ENCODE results near the gene PDE7B. TPM values are rescaled to one million over a fixed set of nuclear protein-coding genes. Genes with fewer than 3 reads are reported as not detected.
A peak's percentile ranks its signal among the peaks of the same experiment; 100 is the strongest.

Gene PDE7B
- polyA plus RNA-seq, 1 donor (not counting 4 experiments of a cell fraction or from before 2014, with no cell fraction given), result 0.01 TPM

DNA sequence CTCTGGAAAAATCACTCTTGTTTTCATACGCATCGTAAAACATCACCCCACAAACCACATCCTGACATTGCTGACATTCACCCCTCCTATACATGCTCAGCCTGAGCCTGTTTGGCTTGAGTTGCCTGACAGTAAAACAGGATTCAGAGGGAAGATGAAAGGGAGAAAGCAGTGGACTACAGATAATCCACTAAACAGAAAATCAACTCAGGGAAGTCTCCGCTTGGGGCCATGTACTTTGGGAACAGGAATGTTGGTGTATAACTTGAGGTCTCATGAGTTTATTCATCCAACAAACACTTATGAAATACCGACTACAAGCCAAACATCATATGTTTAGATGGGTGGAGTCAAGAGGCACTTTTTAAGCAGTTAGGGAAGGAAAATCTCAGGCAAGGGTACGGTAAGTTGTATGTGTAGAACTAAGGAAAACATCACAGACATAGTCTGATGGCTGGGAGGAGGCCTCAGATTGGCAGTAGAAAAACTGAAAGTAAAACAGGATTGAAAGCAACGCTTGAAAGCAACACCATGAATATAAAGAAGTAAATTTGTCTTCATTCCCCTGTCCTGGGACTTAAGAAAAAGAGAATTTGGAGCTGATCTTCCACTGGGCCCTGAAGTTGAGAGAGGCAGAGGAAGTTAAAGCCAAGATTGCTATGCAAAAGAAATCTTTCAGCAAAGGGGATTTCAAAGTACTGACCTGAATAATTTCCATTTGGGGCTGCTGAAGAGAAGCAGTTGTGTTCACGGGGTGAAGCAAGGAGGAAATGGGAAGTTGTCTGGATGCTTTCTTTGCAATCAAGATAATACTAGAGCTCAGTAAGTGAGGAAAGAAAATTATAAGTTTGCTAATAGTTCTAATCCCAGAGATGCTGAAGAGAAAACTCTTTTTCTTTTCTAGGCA is 28.8 kb downstream of the PDE7B start:
- peaks cover 7% of the 10 kb centered on the region for H3K4me1 ChIP-seq (ENCODE audit: control insufficient read depth, extremely low read depth, insufficient read depth, low read length)

DNA sequence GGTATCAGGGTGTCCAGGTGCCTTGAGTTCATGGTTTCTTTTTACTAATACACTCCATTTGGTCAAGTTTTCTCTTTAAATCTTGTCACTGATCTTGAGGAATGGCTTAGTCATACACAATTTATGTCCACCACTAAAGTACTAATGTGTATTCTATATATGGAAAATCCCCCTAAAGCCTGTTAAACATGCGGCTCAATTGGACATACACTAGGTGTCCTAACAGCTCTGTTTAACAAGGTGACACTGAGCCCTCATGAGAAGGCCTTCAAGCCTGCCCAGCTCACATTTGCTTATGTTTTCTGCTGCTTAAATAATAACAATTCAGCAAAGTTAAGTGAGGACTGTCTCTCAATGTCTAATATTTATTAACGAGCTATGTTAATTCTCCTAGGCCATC is 31.5 kb downstream of the PDE7B start:
- Histone ChIP-seq H4K20me1 (ENCODE audit: control insufficient read depth, extremely low read depth, insufficient read depth, low read length) (no peaks in the 10 kb centered on the region), H2AFZ (ENCODE audit: control insufficient read depth, low read length) (no peak overlapping the region), H3K27me3 (ENCODE audit: control insufficient read depth, extremely low read depth, insufficient read depth, low read length) (no peaks in the 10 kb centered on the region), H3K9me1 (ENCODE audit: control insufficient read depth, extremely low read depth, insufficient read depth, low read length) (no peaks in the 10 kb centered on the region), H3K4me3 (ENCODE audit: control insufficient read depth in 2 of 3, extremely low read depth in 1 of 3, insufficient read depth in 2 of 3, low read depth in 1 of 3, low read length in 3 of 3) (no peak overlapping the region), H3K9me3 (ENCODE audit: control insufficient read depth, low read depth, low read length) (no peaks in the 10 kb centered on the region), H3K4me1 (ENCODE audit: control insufficient read depth, extremely low read depth, insufficient read depth, low read length) (peaks cover 7% of the 10 kb centered on the region), H3K4me2 (ENCODE audit: control insufficient read depth, extremely low read depth, insufficient read depth, low read depth, low read length) (no peak overlapping the region), H3K79me2 (ENCODE audit: control insufficient read depth, insufficient read depth, low read length) (no peaks in the 10 kb centered on the region), H3K9ac (ENCODE audit: control insufficient read depth, extremely low read depth, insufficient read depth, low read length) (no peak overlapping the region), H3K27ac (ENCODE audit: control insufficient read depth, insufficient read depth, low read length) (no peak overlapping the region), H3K36me3 (ENCODE audit: control insufficient read depth in 2 of 2, extremely low read depth in 1 of 2, insufficient read depth in 2 of 2, low read length in 2 of 2) (no peaks in the 10 kb centered on the region)
- FAIRE-seq (no peak), DNase-seq (ENCODE audit: low read depth, low spot score) (no peak)
- dilution Hi-C loops (cut with MboI; ENCODE audit: extremely low pct_ligation_motif_present, low sequenced_read_pairs), result no loop called here
- TF ChIP-seq, protein P1, sequence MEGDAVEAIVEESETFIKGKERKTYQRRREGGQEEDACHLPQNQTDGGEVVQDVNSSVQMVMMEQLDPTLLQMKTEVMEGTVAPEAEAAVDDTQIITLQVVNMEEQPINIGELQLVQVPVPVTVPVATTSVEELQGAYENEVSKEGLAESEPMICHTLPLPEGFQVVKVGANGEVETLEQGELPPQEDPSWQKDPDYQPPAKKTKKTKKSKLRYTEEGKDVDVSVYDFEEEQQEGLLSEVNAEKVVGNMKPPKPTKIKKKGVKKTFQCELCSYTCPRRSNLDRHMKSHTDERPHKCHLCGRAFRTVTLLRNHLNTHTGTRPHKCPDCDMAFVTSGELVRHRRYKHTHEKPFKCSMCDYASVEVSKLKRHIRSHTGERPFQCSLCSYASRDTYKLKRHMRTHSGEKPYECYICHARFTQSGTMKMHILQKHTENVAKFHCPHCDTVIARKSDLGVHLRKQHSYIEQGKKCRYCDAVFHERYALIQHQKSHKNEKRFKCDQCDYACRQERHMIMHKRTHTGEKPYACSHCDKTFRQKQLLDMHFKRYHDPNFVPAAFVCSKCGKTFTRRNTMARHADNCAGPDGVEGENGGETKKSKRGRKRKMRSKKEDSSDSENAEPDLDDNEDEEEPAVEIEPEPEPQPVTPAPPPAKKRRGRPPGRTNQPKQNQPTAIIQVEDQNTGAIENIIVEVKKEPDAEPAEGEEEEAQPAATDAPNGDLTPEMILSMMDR (optimal IDR thresholded peaks at IDR 0.05 in 1 of 3, IDR thresholded peaks at IDR 0.05 in 1 of 3, conservative IDR thresholded peaks at IDR 0.05 in 1 of 3; ENCODE audit: extremely low read depth in 1 of 3, insufficient read depth in 2 of 3, low read length in 3 of 3), result no peak
- TF ChIP-seq EZH2 (IDR thresholded peaks at IDR 0.05; ENCODE audit: low read length), result no peak

More for the DNA sequence above, 28.8 kb downstream of the PDE7B start:
- no peak overlapping the region for H3K4me3 ChIP-seq (ENCODE audit: control insufficient read depth in 2 of 3, extremely low read depth in 1 of 3, insufficient read depth in 2 of 3, low read depth in 1 of 3, low read length in 3 of 3)
- no peak overlapping the region for H3K9ac ChIP-seq (ENCODE audit: control insufficient read depth, extremely low read depth, insufficient read depth, low read length)
- no peaks in the 10 kb centered on the region for H3K9me3 ChIP-seq (ENCODE audit: control insufficient read depth, low read depth, low read length)
- H3K79me2 ChIP-seq (ENCODE audit: control insufficient read depth, insufficient read depth, low read length), result no peaks in the 10 kb centered on the region
- no peak for DNase-seq (ENCODE audit: low read depth, low spot score)
- no peaks in the 10 kb centered on the region for H3K27me3 ChIP-seq (ENCODE audit: control insufficient read depth, extremely low read depth, insufficient read depth, low read length)
- dilution Hi-C loops (cut with MboI; ENCODE audit: extremely low pct_ligation_motif_present, low sequenced_read_pairs), result no loop called here
- no peaks in the 10 kb centered on the region for H3K36me3 ChIP-seq (ENCODE audit: control insufficient read depth in 2 of 2, extremely low read depth in 1 of 2, insufficient read depth in 2 of 2, low read length in 2 of 2)
- H4K20me1 ChIP-seq (ENCODE audit: control insufficient read depth, extremely low read depth, insufficient read depth, low read length), result no peaks in the 10 kb centered on the region
- no peaks in the 10 kb centered on the region for H3K9me1 ChIP-seq (ENCODE audit: control insufficient read depth, extremely low read depth, insufficient read depth, low read length)
- TF ChIP-seq, protein P1 (optimal IDR thresholded peaks at IDR 0.05 in 1 of 3, IDR thresholded peaks at IDR 0.05 in 1 of 3, conservative IDR thresholded peaks at IDR 0.05 in 1 of 3; ENCODE audit: extremely low read depth in 1 of 3, insufficient read depth in 2 of 3, low read length in 3 of 3), result no peak
- TF ChIP-seq EZH2 (IDR thresholded peaks at IDR 0.05; ENCODE audit: low read length), result no peak
- peak overlapping the region; percentile 8 for H3K4me2 ChIP-seq (ENCODE audit: control insufficient read depth, extremely low read depth, insufficient read depth, low read depth, low read length)
- H2AFZ ChIP-seq (ENCODE audit: control insufficient read depth, low read length), result peak overlapping the region; percentile 59
- FAIRE-seq, result peak; percentile 43
- H3K27ac ChIP-seq (ENCODE audit: control insufficient read depth, insufficient read depth, low read length), result no peak overlapping the region
